H1 (cell line): Measurements from ENCODE around the gene ANKLE1. TPM values are rescaled to one million over a fixed set of nuclear protein-coding genes. Genes with fewer than 3 reads are reported as not detected.

Experiments
- CTCF ChIA-PET: fragments of 300-600 bp; sonication (Branson Sonifier 250); formaldehyde crosslinking; loops from one replicate; lab custom pipeline; 2021; ENCODE audit not compliant: partially characterized antibody; lab: Charles Lee
- POLR2A ChIA-PET: fragments of 300-600 bp; sonication (Branson Sonifier 250); formaldehyde crosslinking; loops from one replicate; lab custom pipeline; 2021; ENCODE audit warnings: inconsistent platforms; ENCODE audit not compliant: partially characterized antibody; lab: Charles Lee
- DNase-seq, 2 experiments: peaks; one replicate each; pipeline versions ENCODE4 v3.0.0 to v3.0.0-alpha.2; 2010 to 2022; ENCODE audit warnings: low spot score in 2 of 2, low read depth in 1 of 2, mixed read lengths in 1 of 2
- FAIRE-seq: peaks from 2 replicates; lab custom pipeline; 2011; peaks lifted over from hg19 to GRCh38; lab: Jason Lieb, UNC
- H2AFZ ChIP-seq: 2 replicates; pipeline ENCODE4 v1.8.1; 2012; ENCODE audit warnings: low read length, inconsistent platforms
- H2AK5ac ChIP-seq: 2 replicates; pipeline ENCODE4 v1.6.1; 2013; ENCODE audit warnings: low read depth, low read length
- H2BK120ac ChIP-seq: replicated peaks from 2 replicates; pipeline ENCODE3; 2013; ENCODE audit warnings: low read depth, low read length, inconsistent platforms
- H2BK12ac ChIP-seq: 2 replicates; pipeline ENCODE4 v1.6.1; 2013; ENCODE audit warnings: low read depth, low read length
- H2BK15ac ChIP-seq: 2 replicates; pipeline ENCODE4 v1.6.1; 2013; ENCODE audit warnings: low read length
- H2BK20ac ChIP-seq: 2 replicates; pipeline ENCODE4 v1.6.1; 2013; ENCODE audit warnings: low read length
- H2BK5ac ChIP-seq: 2 replicates; pipeline ENCODE4 v1.6.1; 2013; ENCODE audit warnings: low read depth, low read length
- H3K14ac ChIP-seq: 2 replicates; pipeline ENCODE4 v1.6.1; 2013; ENCODE audit warnings: inconsistent platforms; ENCODE audit not compliant: insufficient read length
- H3K18ac ChIP-seq: 2 replicates; pipeline ENCODE4 v1.6.1; 2013; ENCODE audit warnings: low read length; ENCODE audit errors: extremely low read depth
- H3K23ac ChIP-seq: 2 replicates; pipeline ENCODE4 v1.6.1; 2013; ENCODE audit warnings: inconsistent platforms; ENCODE audit not compliant: insufficient read length
- H3K23me2 ChIP-seq: 2 replicates; pipeline ENCODE4 v1.6.1; 2013; ENCODE audit warnings: low read depth, low read length
- H3K27ac ChIP-seq: 2 replicates; pipeline ENCODE4 v1.6.1; 2011; ENCODE audit warnings: low read depth, low read length, inconsistent platforms
- H3K27me3 ChIP-seq, 4 experiments: replicated peaks in 1 of 4; 1 replicate in 1 of 4; 2 replicates in 3 of 4; pipeline versions ENCODE4 v1.6.1 to v1.8.1; 2011 to 2013; ENCODE audit warnings: low read length in 3 of 4, mild to moderate bottlenecking in 3 of 4, inconsistent platforms in 2 of 4, mixed read lengths in 2 of 4, moderate library complexity in 1 of 4; ENCODE audit not compliant: control insufficient read depth in 3 of 4, insufficient read depth in 3 of 4; ENCODE audit errors: extremely low read depth in 1 of 4
- H3K36me3 ChIP-seq, 4 experiments: 2 replicates each; pipeline versions ENCODE4 v1.6.1 to v1.8.1; 2011 to 2013; ENCODE audit warnings: mild to moderate bottlenecking in 4 of 4, low read length in 3 of 4, moderate library complexity in 2 of 4, control low read depth in 1 of 4, inconsistent platforms in 1 of 4; ENCODE audit not compliant: insufficient read depth in 4 of 4, control insufficient read depth in 2 of 4
- H3K4ac ChIP-seq: replicated peaks from 2 replicates; pipeline ENCODE3; 2013; ENCODE audit warnings: low read length, low read depth, mixed read lengths, inconsistent platforms; ENCODE audit not compliant: insufficient read length
- H3K4me1 ChIP-seq, 4 experiments: replicated peaks in 1 of 4; 1 replicate in 1 of 4; 2 replicates in 3 of 4; pipeline versions ENCODE4 v1.6.1 to v1.8.1; 2011 to 2013; ENCODE audit warnings: low read length in 3 of 4, inconsistent platforms in 2 of 4, mixed read lengths in 1 of 4; ENCODE audit not compliant: insufficient read depth in 4 of 4, control insufficient read depth in 3 of 4
- H3K4me2 ChIP-seq, 2 experiments: 2 replicates each; pipeline versions ENCODE4 v1.6.1 to v1.8.1; 2011 to 2013; ENCODE audit warnings: low read depth in 2 of 2, low read length in 2 of 2, control low read depth in 1 of 2, inconsistent platforms in 1 of 2, mild to moderate bottlenecking in 1 of 2; ENCODE audit not compliant: insufficient read depth in 1 of 2
- H3K4me3 ChIP-seq, 4 experiments: fragments of 200-600, 300-600 bp in 1 of 4; sonication (generic), shearing (Covaris generic), sonication (Bioruptor Twin) in 1 of 4; 2 replicates each; pipeline versions ENCODE4 v1.5.1 to v1.8.1; 2011 to 2016; ENCODE audit warnings: low read length in 4 of 4, low read depth in 3 of 4, control low read depth in 2 of 4, inconsistent platforms in 2 of 4, mild to moderate bottlenecking in 2 of 4, mixed read lengths in 1 of 4, moderate library complexity in 1 of 4; ENCODE audit not compliant: insufficient read depth in 2 of 4; ENCODE audit errors: extremely low read depth in 1 of 4
- H3K56ac ChIP-seq: replicated peaks from 2 replicates; pipeline ENCODE3; 2013; ENCODE audit warnings: low read depth, mild to moderate bottlenecking, mixed read lengths, low read length, inconsistent platforms; ENCODE audit not compliant: insufficient read length
- H3K79me1 ChIP-seq: 2 replicates; pipeline ENCODE4 v1.6.1; 2013; ENCODE audit warnings: low read depth, low read length, control low read depth
- H3K79me2 ChIP-seq, 2 experiments: 2 replicates each; pipeline versions ENCODE4 v1.6.1 to v1.8.1; 2012 to 2013; ENCODE audit warnings: low read length in 2 of 2, mild to moderate bottlenecking in 2 of 2, inconsistent platforms in 1 of 2; ENCODE audit not compliant: insufficient read depth in 2 of 2, control insufficient read depth in 1 of 2
- H3K9ac ChIP-seq, 4 experiments: replicated peaks in 1 of 4; 1 replicate in 1 of 4; 2 replicates in 3 of 4; pipeline versions ENCODE4 v1.6.1 to v1.8.1; 2011 to 2013; ENCODE audit warnings: low read depth in 3 of 4, low read length in 3 of 4, control low read depth in 2 of 4, mild to moderate bottlenecking in 2 of 4, moderate library complexity in 2 of 4, inconsistent platforms in 1 of 4; ENCODE audit errors: extremely low read depth in 1 of 4
- H3K9me3 ChIP-seq, 2 experiments: 2 replicates each; pipeline versions ENCODE4 v1.6.1 to v1.8.1; 2012 to 2013; ENCODE audit warnings: mild to moderate bottlenecking in 2 of 2, moderate library complexity in 2 of 2, control low read depth in 1 of 2, inconsistent platforms in 1 of 2, low read depth in 1 of 2, low read length in 1 of 2, mixed read lengths in 1 of 2; ENCODE audit not compliant: insufficient read depth in 2 of 2
- H4K20me1 ChIP-seq, 2 experiments: replicated peaks in 1 of 2; 2 replicates each; pipeline versions ENCODE3 to v1.8.1; 2011 to 2013; ENCODE audit warnings: inconsistent platforms in 2 of 2, low read length in 2 of 2, mild to moderate bottlenecking in 1 of 2; ENCODE audit not compliant: insufficient read depth in 2 of 2, control insufficient read depth in 1 of 2
- H4K5ac ChIP-seq: 2 replicates; pipeline ENCODE4 v1.6.1; 2013; ENCODE audit warnings: low read length, low read depth, mixed read lengths, inconsistent platforms; ENCODE audit not compliant: insufficient read length
- H4K8ac ChIP-seq: 2 replicates; pipeline ENCODE4 v1.8.0; 2013; ENCODE audit warnings: mild to moderate bottlenecking, moderate library complexity, low read length, inconsistent platforms; ENCODE audit not compliant: insufficient read depth; ENCODE audit errors: extremely low read depth
- H4K91ac ChIP-seq: replicated peaks from 2 replicates; pipeline ENCODE3; 2013; ENCODE audit warnings: low read length, mixed read lengths, inconsistent platforms; ENCODE audit not compliant: insufficient read length
- BCL11A ChIP-seq, 2 experiments: IDR thresholded peaks; one replicate each; pipeline ENCODE4 v1.6.1; 2011; ENCODE audit warnings: low read depth in 2 of 2, low read length in 2 of 2, mild to moderate bottlenecking in 2 of 2
- CEBPB ChIP-seq: IDR thresholded peaks from 2 replicates; pipeline ENCODE4 v1.6.1; 2012; ENCODE audit warnings: low read depth, low read length
- CHD1 ChIP-seq: IDR thresholded peaks from 2 replicates; pipeline ENCODE4 v1.6.1; 2012; ENCODE audit warnings: low read depth, low read length, improper control_type of control experiment
- EZH2 ChIP-seq: fragments of 200-600 bp; sonication (generic); IDR thresholded peaks from 2 replicates; pipeline ENCODE4 v1.7.1; 2012; ENCODE audit warnings: low read depth, mild to moderate bottlenecking, moderate library complexity, low read length, inconsistent platforms; ENCODE audit not compliant: severe bottlenecking
- MAFK ChIP-seq: IDR thresholded peaks from 2 replicates; pipeline ENCODE4 v1.6.1; 2012; ENCODE audit warnings: low read depth, mild to moderate bottlenecking, improper control_type of control experiment, low read length
- POLR2A ChIP-seq, 2 experiments: IDR thresholded peaks; 1 replicate in 1 of 2; 2 replicates in 1 of 2; pipeline ENCODE4 v1.6.1; 2011; ENCODE audit warnings: low read depth in 2 of 2, low read length in 2 of 2, mild to moderate bottlenecking in 2 of 2; ENCODE audit errors: control extremely low read depth in 1 of 2
- POLR2AphosphoS5 ChIP-seq: IDR thresholded peaks from 2 replicates; pipeline ENCODE4 v1.6.1; 2011; ENCODE audit warnings: low read depth, low read length
- RFX5 ChIP-seq: IDR thresholded peaks from 2 replicates; pipeline ENCODE4 v1.6.1; 2011; ENCODE audit warnings: low read depth, low read length, improper control_type of control experiment, borderline replicate concordance
- USF2 ChIP-seq: IDR thresholded peaks from 2 replicates; pipeline ENCODE4 v1.6.1; 2011; ENCODE audit warnings: low read length, improper control_type of control experiment
- WGBS, 2 experiments: shearing (Covaris generic) in 1 of 2; methylation state at CpG; one replicate each; pipeline versions ENCODE4 v1.1.6 to v1.1.7; 2013 to 2015; ENCODE audit warnings: low lambda C conversion rate in 2 of 2, mixed read lengths in 2 of 2, inconsistent platforms in 1 of 2, low coverage in 1 of 2, missing lambda C conversion rate in 1 of 2; ENCODE audit not compliant: insufficient replicate concordance in 2 of 2, insufficient coverage in 1 of 2, insufficient read length in 1 of 2; ENCODE audit errors: extremely low coverage in 1 of 2, missing lambda C conversion rate in 1 of 2; 5-methylcytosine and 5-hydroxymethylcytosine counted together
- polyA plus RNA-seq, 7 experiments: library from polyadenylated mRNA; depleted of rRNA in 3 of 7; stranded (reverse) in 5 of 7; unstranded in 2 of 7; fragments of >200 nt in 5 of 7; fragments of 200-250 nt in 2 of 7; gene quantifications; 1 replicate in 5 of 7; 2 replicates in 1 of 7; 4 replicates in 1 of 7; pipeline versions ENCODE4 v1.2.1 to v1.2.3, GENCODE V29; 2011 to 2013; ENCODE audit warnings: missing spikeins in 2 of 7, mixed read lengths in 2 of 7
- total RNA-seq: library from RNA; stranded (reverse); fragmentation: NEBNext Ultra II Directional; extraction: Animal tissue kit (Norgen Biotek cat#: 25700); gene quantifications from 2 replicates; pipeline ENCODE4 v1.2.1, GENCODE V29; 2021

The ANKLE1 gene
- total and polyA plus RNA-seq, 2 of the 8 experiments (the other 6 are each of a cell fraction or from before 2014, with no cell fraction given), result 6.1 to 9.6 TPM

- Histone ChIP-seq H3K18ac (peak overlapping the region; percentile 60; the same call in 1 of the 2 replicates), H3K36me3 (peaks cover 9 to 36% (median 10%) of the 10 kb centered on the region in 4 experiments), H3K27ac (peak overlapping the region; percentile 64; the same call in 1 of the 2 replicates), H2BK20ac (peak overlapping the region; percentile 48; the same call in 1 of the 2 replicates), H2BK120ac (no peak overlapping the region), H4K20me1 (peaks cover 11 to 18% of the 10 kb centered on the region in 2 experiments), H3K4me3 (peak overlapping the region; percentile 80 to 89 (median 86)), H3K4me2 (peak overlapping the region; percentile 90 to 92), H2AK5ac (no peak overlapping the region), H3K79me1 (peaks cover 16% of the 10 kb centered on the region), H3K56ac (peak overlapping the region; percentile 69), H3K9me3 (no peaks in the 10 kb centered on the region), H3K79me2 (peaks cover 7 to 46% of the 10 kb centered on the region in 2 experiments; a peak in 3 of 4 replicates), H2BK12ac (no peak overlapping the region), H3K27me3 (no peaks in the 10 kb centered on the region), H2AFZ (no peak overlapping the region), H3K4ac (no peak overlapping the region), H2BK5ac (peak overlapping the region; percentile 93), H3K23ac (no peak overlapping the region), H3K4me1 (peaks cover 3 to 11% (median 7%) of the 10 kb centered on the region in 4 experiments), H2BK15ac (no peak overlapping the region), H3K9ac (peak overlapping the region in 3 of 4 experiments; percentile 65 to 87 (median 66); a peak in 3 of 7 replicates), H3K23me2 (peaks cover 4% of the 10 kb centered on the region; the same call in 1 of the 2 replicates), H4K5ac (peak overlapping the region; percentile 91), H4K91ac (peak overlapping the region; percentile 90), H3K14ac (no peak overlapping the region), H4K8ac (no peak overlapping the region)
- FAIRE-seq (no peak), DNase-seq (peak in 1 of 2 experiments; percentile 70)
- WGBS, 2 experiments, result 25% methylated on average over 2 of the region's 27 CpGs; no CpG with 5 or more reads in 1 of the 2 experiments
- ChIA-PET CTCF (interaction anchor here (0.6 to 3.4 kb wide), 14 partner anchors 10 to 1015 kb away, joined by 3 to 18 read pairs (median 4); partner anchors contain the start of genes BABAM1 and OCEL1), POLR2A (interaction anchor here (0.6 to 12.3 kb wide), 21 partner anchors 7 to 107 kb away, joined by 3 to 118 read pairs (median 4); partner anchors contain the start of genes ANKLE1, BABAM1, MRPL34 and NR2F6)
- TF ChIP-seq MAFK, result no peak
- no peak for TF ChIP-seq BCL11A (IDR thresholded peaks at IDR 0.05; ENCODE audit: low read depth in 2 of 2, low read length in 2 of 2)
- no peak for TF ChIP-seq EZH2
- peak; percentile 10; the same call in 1 of the 2 replicates for TF ChIP-seq POLR2AphosphoS5
- TF ChIP-seq USF2, result no peak
- TF ChIP-seq POLR2A (IDR thresholded peaks at IDR 0.05; ENCODE audit: control extremely low read depth in 1 of 2, low read depth in 2 of 2, low read length in 2 of 2), result no peak; a peak in 1 of 3 replicates
- TF ChIP-seq CEBPB, result no peak
- TF ChIP-seq RFX5, result no peak
- TF ChIP-seq CHD1, result no peak
Measured at GRCh38 chr19:17235971-17236777, 45.5 kb upstream of the ANKLE1 start.
